GM18498 (cell line): ENCODE results near the gene FXYD1.

ENCODE experiments used
- ATAC-seq: cut with Tn5 transposase; IDR thresholded peaks from one replicate; pipeline ENCODE4 v1.9.1; 2021; ENCODE audit warnings: mild to moderate bottlenecking, moderate library complexity; ENCODE audit not compliant: unreplicated experiment

Gene FXYD1

GRCh38 chr19:35160629-35161433, 22.2 kb downstream of the FXYD1 start:
- no peak for ATAC-seq

GRCh38 chr19:35161434-35161743, 22.8 kb downstream of the FXYD1 start:
- ATAC-seq, result no peak

- no peak for ATAC-seq
These were observed 24.1 kb downstream of the FXYD1 start for GRCh38 chr19:35162471-35163326.

GRCh38 chr19:35164418-35164817, 25.8 kb downstream of the FXYD1 start:
- ATAC-seq, result no peak

GRCh38 chr19:35165200-35166058, 26.8 kb downstream of the FXYD1 start:
- ATAC-seq, result no peak

GRCh38 chr19:35166100-35167063, 27.8 kb downstream of the FXYD1 start:
- ATAC-seq, result no peak

- no peak for ATAC-seq
These were observed 28.9 kb downstream of the FXYD1 start for GRCh38 chr19:35167251-35168119.

- ATAC-seq, result no peak
These were observed 29.6 kb downstream of the FXYD1 start for GRCh38 chr19:35168196-35168595.

- no peak for ATAC-seq
These were observed 30.8 kb downstream of the FXYD1 start for GRCh38 chr19:35169221-35169995.

- no peak for ATAC-seq
These were observed 31.9 kb downstream of the FXYD1 start for GRCh38 chr19:35170359-35171061.

- no peak for ATAC-seq
These were observed 33.1 kb downstream of the FXYD1 start for GRCh38 chr19:35171730-35172129.

- ATAC-seq, result no peak
These were observed 35.6 kb downstream of the FXYD1 start for GRCh38 chr19:35174226-35174625.

GRCh38 chr19:35176181-35176570, 37.6 kb downstream of the FXYD1 start:
- ATAC-seq, result no peak

GRCh38 chr19:35177377-35178274, 39.0 kb downstream of the FXYD1 start:
- no peak for ATAC-seq

GRCh38 chr19:35178701-35179100, 40.1 kb downstream of the FXYD1 start:
- no peak for ATAC-seq

- no peak for ATAC-seq
These were observed 41.2 kb downstream of the FXYD1 start for GRCh38 chr19:35179830-35180229.

GRCh38 chr19:35181387-35181786, 42.8 kb downstream of the FXYD1 start:
- no peak for ATAC-seq
